GM12878 (cell line): Measurements from ENCODE around the gene AGBL4. TPM values are rescaled to one million over a fixed set of nuclear protein-coding genes. Genes with fewer than 3 reads are reported as not detected.

Source experiments
- ATAC-seq: fragments of 200-7000 bp; cut with Tn5 transposase; 3 replicates; pipeline ENCODE4 v1.9.1; 2020; ENCODE audit warnings: mild to moderate bottlenecking, moderate library complexity
- BruUV-seq: library from RNA; stranded (reverse); fragments of 400-500 nt; replicated peaks from 2 replicates; lab custom pipeline; 2021; lab: Mats Ljungman, UMichigan
- CTCF ChIA-PET: fragments of 300-600 bp; sonication (Branson Sonifier 250); formaldehyde crosslinking; extraction: SDS; loops from one replicate; lab custom pipeline; 2021; ENCODE audit warnings: inconsistent platforms; lab: Yijun Ruan, JAX
- POLR2A ChIA-PET: fragments of 350-600 bp; formaldehyde crosslinking; extraction: SDS; loops from one replicate; lab custom pipeline; 2021; ENCODE audit warnings: inconsistent platforms; lab: Charles Lee
- RAD21 ChIA-PET: fragments of 300-600 bp; sonication (Branson Sonifier 250); formaldehyde crosslinking; loops from one replicate; lab custom pipeline; 2023; ENCODE audit warnings: antibody characterized with exemption; ENCODE audit not compliant: unreplicated experiment; lab: Charles Lee
- SMC1A ChIA-PET: fragments of 300-600 bp; sonication (Branson Sonifier 250); formaldehyde crosslinking; loops from one replicate; lab custom pipeline; 2023; ENCODE audit not compliant: unreplicated experiment, uncharacterized antibody; lab: Charles Lee
- DNase-seq: peaks from one replicate; pipeline ENCODE4 v3.0.0-alpha.2; 2011; ENCODE audit warnings: low read depth, low spot score
- FAIRE-seq: peaks from 3 replicates; lab custom pipeline; 2011; peaks lifted over from hg19 to GRCh38; lab: Jason Lieb, UNC
- H2AFZ ChIP-seq: 2 replicates; pipeline ENCODE4 v1.6.0; 2011; ENCODE audit warnings: low read depth, low read length, control low read depth; ENCODE audit not compliant: control insufficient read depth
- H3K27ac ChIP-seq: 2 replicates; pipeline ENCODE4 v1.5.1; 2011; ENCODE audit warnings: control low read depth; ENCODE audit not compliant: control insufficient read depth, insufficient read depth
- H3K27me3 ChIP-seq, 2 experiments: replicated peaks in 1 of 2; 2 replicates each; pipeline versions ENCODE4 v1.6.0 to v1.6.1; 2011; ENCODE audit warnings: low read length in 1 of 2; ENCODE audit not compliant: control insufficient read depth in 2 of 2, insufficient read depth in 2 of 2
- H3K36me3 ChIP-seq, 2 experiments: 2 replicates each; pipeline ENCODE4 v1.5.1; 2011; ENCODE audit warnings: low read length in 1 of 2; ENCODE audit not compliant: control insufficient read depth in 2 of 2, insufficient read depth in 2 of 2
- H3K4me1 ChIP-seq: 2 replicates; pipeline ENCODE4 v1.6.1; 2011; ENCODE audit warnings: mild to moderate bottlenecking, low read length, moderate library complexity, mixed read lengths; ENCODE audit not compliant: control insufficient read depth, insufficient read depth
- H3K4me2 ChIP-seq: 2 replicates; pipeline ENCODE4 v1.6.0; 2011; ENCODE audit warnings: control low read depth; ENCODE audit not compliant: control insufficient read depth, insufficient read depth
- H3K4me3 ChIP-seq: fragments of 200-600 bp; sonication (generic); 2 replicates; pipeline ENCODE4 v1.5.1; 2016
- H3K79me2 ChIP-seq: 2 replicates; pipeline ENCODE4 v1.6.0; 2011; ENCODE audit warnings: low read length; ENCODE audit not compliant: control insufficient read depth, insufficient read depth
- H3K9ac ChIP-seq: 2 replicates; pipeline ENCODE4 v1.8.0; 2011; ENCODE audit warnings: low read length, control low read depth, mixed read lengths; ENCODE audit not compliant: control insufficient read depth, insufficient read depth
- H3K9me3 ChIP-seq: replicated peaks from 3 replicates; pipeline ENCODE4 v1.5.1; 2011; ENCODE audit warnings: mild to moderate bottlenecking, low read length; ENCODE audit not compliant: control insufficient read depth, insufficient read depth
- H4K20me1 ChIP-seq: 2 replicates; pipeline ENCODE4 v1.6.0; 2011; ENCODE audit not compliant: control insufficient read depth, insufficient read depth
- CBX3 ChIP-seq: fragments of 200-600 bp; sonication (generic); IDR thresholded peaks from 2 replicates; pipeline ENCODE4 v1.6.1; 2016; ENCODE audit warnings: low read depth, borderline replicate concordance
- HDAC6 ChIP-seq: fragments of 200-600 bp; sonication (generic); IDR thresholded peaks from one replicate; pipeline ENCODE4 v1.8.0; 2017; ENCODE audit warnings: antibody characterized with exemption; ENCODE audit not compliant: unreplicated experiment
- PAX8 ChIP-seq: fragments of 450-650 bp; IDR thresholded peaks from 2 replicates; pipeline ENCODE4 v1.6.1; 2017; ENCODE audit warnings: mild to moderate bottlenecking, moderate library complexity
- RB1 ChIP-seq: fragments of 450-650 bp; formaldehyde crosslinking; IDR thresholded peaks from 2 replicates; pipeline ENCODE4 v1.6.1; 2017; ENCODE audit warnings: mild to moderate bottlenecking, borderline replicate concordance
- SIX5 ChIP-seq: IDR thresholded peaks from 2 replicates; pipeline ENCODE4 v1.6.1; 2011; ENCODE audit warnings: mild to moderate bottlenecking, low read depth, low read length, moderate library complexity; ENCODE audit not compliant: severe bottlenecking
- SUZ12 ChIP-seq: fragments of 200-600 bp; sonication (generic); IDR thresholded peaks from one replicate; pipeline ENCODE4 v1.6.1; 2018; ENCODE audit warnings: antibody characterized with exemption, mild to moderate bottlenecking; ENCODE audit not compliant: unreplicated experiment
- TCF12 ChIP-seq: IDR thresholded peaks from 2 replicates; pipeline ENCODE4 v1.6.1; 2011; ENCODE audit warnings: low read depth, mild to moderate bottlenecking, low read length
- ZBED1 ChIP-seq: IDR thresholded peaks from 2 replicates; pipeline ENCODE4 v1.6.1; 2016; ENCODE audit warnings: borderline replicate concordance
- ZNF217 ChIP-seq: fragments of 450-650 bp; IDR thresholded peaks from 2 replicates; pipeline ENCODE4 v1.6.1; 2017; ENCODE audit warnings: antibody characterized with exemption, mild to moderate bottlenecking
- ZSCAN29 ChIP-seq: fragments of 450-650 bp; IDR thresholded peaks from 2 replicates; pipeline ENCODE4 v1.6.1; 2017; ENCODE audit warnings: mild to moderate bottlenecking, moderate library complexity
- WGBS: methylation state at CpG from one replicate; pipeline ENCODE4 v1.1.6; 2016; ENCODE audit warnings: low lambda C conversion rate; ENCODE audit not compliant: insufficient replicate concordance, insufficient coverage; ENCODE audit errors: missing lambda C conversion rate; 5-methylcytosine and 5-hydroxymethylcytosine counted together
- in situ Hi-C: fragments of 300-500 bp; cut with MboI; formaldehyde crosslinking; loops from 9 replicates; pipeline ENCODE4 v1.14.3; 2018; ENCODE audit warnings: mixed read lengths
- intact Hi-C: fragments of 100-400 bp; cut with micrococcal nuclease; formaldehyde crosslinking; loops from one replicate; pipeline ENCODE4 v1.14.2; 2022; ENCODE audit not compliant: unreplicated experiment
- polyA plus RNA-seq, 11 experiments: library from polyadenylated mRNA; depleted of rRNA in 4 of 11; unstranded in 6 of 11; stranded (reverse) in 5 of 11; fragments of >200 nt; fragmentation: Nextera tagmentation in 4 of 11; fragmentation: Illumina TruSeq in 1 of 11; extraction: Ambion mirVana in 4 of 11; extraction: Trizol in 1 of 11; gene quantifications; 1 replicate in 1 of 11; 2 replicates in 10 of 11; pipeline versions ENCODE4 v1.2.1 to v1.2.3, GENCODE V29; 2011 to 2016; ENCODE audit warnings: inconsistent platforms in 2 of 11, missing spikeins in 2 of 11, low read depth in 1 of 11
- total RNA-seq, 4 experiments: library from RNA; depleted of rRNA in 3 of 4; stranded (reverse); fragments of >200 nt in 3 of 4; fragmentation: Illumina TruSeq in 1 of 4; extraction: Trizol in 1 of 4; gene quantifications; 2 replicates each; pipeline versions ENCODE4 v1.2.1 to v1.2.3, GENCODE V29; 2013 to 2021
- TF ChIP-seq, protein P1 (sequence below): IDR thresholded peaks from 2 replicates; pipeline ENCODE4 v1.6.1; 2011; ENCODE audit warnings: borderline replicate concordance, low read depth, mild to moderate bottlenecking, moderate library complexity, low read length; ENCODE audit not compliant: insufficient read depth, poor library complexity, severe bottlenecking
- TF ChIP-seq, protein P2 (sequence below): fragments of 450-650 bp; IDR thresholded peaks from 2 replicates; pipeline ENCODE4 v1.6.1; 2017; ENCODE audit warnings: mild to moderate bottlenecking, moderate library complexity
- TF ChIP-seq, protein P3 (sequence below): IDR thresholded peaks from 2 replicates; pipeline ENCODE4 v1.6.1; 2012; ENCODE audit warnings: low read depth, low read length, improper control_type of control experiment

Gene AGBL4
- total and polyA plus RNA-seq, 10 of the 15 experiments (the other 5 are each of a cell fraction or from before 2014, with no cell fraction given), result 0.31 TPM; not detected in 9

DNA sequence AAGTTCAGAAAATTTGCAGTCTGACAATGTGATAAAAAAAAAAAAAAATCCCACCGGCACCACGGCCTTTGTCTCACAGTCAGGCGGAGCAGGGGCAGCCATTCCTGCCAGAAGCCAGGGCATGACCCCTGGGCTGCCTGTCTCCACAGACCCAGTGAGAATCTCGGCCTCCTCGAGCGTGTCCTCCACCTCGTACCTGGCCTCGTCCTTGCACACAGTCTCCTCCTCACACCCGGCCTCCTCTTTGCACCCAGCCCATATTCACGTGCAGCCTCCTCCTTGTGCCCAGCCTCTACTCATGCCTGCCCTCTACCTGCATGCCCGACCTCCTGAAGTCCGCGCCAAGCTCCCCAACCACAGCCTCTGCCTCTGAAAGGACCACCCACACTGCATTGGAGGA is 182.0 kb downstream of the AGBL4 start:
- Histone ChIP-seq H3K9me3 (no peaks in the 10 kb centered on the region; the same call in 2 of the 3 replicates), H3K27me3 (no peaks in the 10 kb centered on the region), H3K79me2 (no peaks in the 10 kb centered on the region), H2AFZ (no peak overlapping the region), H3K4me1 (no peaks in the 10 kb centered on the region), H4K20me1 (no peaks in the 10 kb centered on the region), H3K4me3 (no peak overlapping the region), H3K36me3 (no peaks in the 10 kb centered on the region), H3K4me2 (no peak overlapping the region), H3K27ac (no peak overlapping the region), H3K9ac (no peak overlapping the region)
- WGBS, result 13% methylated on average over 13 of the region's 13 CpGs
- DNase-seq, result no peak
- no peak for ATAC-seq
- in situ Hi-C loops (no loop called here), intact Hi-C loops (no loop called here)
- POLR2A ChIA-PET, result no interaction called here
- FAIRE-seq, result no peak
- no TSS peak for BruUV-seq
- CTCF ChIA-PET, result no interaction called here
- TF ChIP-seq SUZ12, result no peak
- no peak for TF ChIP-seq CBX3
- no peak for TF ChIP-seq HDAC6
- no peak for TF ChIP-seq ZSCAN29
- TF ChIP-seq ZBED1, result no peak
- no peak for TF ChIP-seq TCF12
- TF ChIP-seq, protein P1, sequence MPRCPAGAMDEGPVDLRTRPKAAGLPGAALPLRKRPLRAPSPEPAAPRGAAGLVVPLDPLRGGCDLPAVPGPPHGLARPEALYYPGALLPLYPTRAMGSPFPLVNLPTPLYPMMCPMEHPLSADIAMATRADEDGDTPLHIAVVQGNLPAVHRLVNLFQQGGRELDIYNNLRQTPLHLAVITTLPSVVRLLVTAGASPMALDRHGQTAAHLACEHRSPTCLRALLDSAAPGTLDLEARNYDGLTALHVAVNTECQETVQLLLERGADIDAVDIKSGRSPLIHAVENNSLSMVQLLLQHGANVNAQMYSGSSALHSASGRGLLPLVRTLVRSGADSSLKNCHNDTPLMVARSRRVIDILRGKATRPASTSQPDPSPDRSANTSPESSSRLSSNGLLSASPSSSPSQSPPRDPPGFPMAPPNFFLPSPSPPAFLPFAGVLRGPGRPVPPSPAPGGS, result no peak
- TF ChIP-seq PAX8, result no peak
- TF ChIP-seq, protein P2, sequence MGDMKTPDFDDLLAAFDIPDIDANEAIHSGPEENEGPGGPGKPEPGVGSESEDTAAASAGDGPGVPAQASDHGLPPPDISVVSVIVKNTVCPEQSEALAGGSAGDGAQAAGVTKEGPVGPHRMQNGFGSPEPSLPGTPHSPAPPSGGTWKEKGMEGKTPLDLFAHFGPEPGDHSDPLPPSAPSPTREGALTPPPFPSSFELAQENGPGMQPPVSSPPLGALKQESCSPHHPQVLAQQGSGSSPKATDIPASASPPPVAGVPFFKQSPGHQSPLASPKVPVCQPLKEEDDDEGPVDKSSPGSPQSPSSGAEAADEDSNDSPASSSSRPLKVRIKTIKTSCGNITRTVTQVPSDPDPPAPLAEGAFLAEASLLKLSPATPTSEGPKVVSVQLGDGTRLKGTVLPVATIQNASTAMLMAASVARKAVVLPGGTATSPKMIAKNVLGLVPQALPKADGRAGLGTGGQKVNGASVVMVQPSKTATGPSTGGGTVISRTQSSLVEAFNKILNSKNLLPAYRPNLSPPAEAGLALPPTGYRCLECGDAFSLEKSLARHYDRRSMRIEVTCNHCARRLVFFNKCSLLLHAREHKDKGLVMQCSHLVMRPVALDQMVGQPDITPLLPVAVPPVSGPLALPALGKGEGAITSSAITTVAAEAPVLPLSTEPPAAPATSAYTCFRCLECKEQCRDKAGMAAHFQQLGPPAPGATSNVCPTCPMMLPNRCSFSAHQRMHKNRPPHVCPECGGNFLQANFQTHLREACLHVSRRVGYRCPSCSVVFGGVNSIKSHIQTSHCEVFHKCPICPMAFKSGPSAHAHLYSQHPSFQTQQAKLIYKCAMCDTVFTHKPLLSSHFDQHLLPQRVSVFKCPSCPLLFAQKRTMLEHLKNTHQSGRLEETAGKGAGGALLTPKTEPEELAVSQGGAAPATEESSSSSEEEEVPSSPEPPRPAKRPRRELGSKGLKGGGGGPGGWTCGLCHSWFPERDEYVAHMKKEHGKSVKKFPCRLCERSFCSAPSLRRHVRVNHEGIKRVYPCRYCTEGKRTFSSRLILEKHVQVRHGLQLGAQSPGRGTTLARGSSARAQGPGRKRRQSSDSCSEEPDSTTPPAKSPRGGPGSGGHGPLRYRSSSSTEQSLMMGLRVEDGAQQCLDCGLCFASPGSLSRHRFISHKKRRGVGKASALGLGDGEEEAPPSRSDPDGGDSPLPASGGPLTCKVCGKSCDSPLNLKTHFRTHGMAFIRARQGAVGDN, result no peak
- TF ChIP-seq RB1, result no peak
- TF ChIP-seq, protein P3, sequence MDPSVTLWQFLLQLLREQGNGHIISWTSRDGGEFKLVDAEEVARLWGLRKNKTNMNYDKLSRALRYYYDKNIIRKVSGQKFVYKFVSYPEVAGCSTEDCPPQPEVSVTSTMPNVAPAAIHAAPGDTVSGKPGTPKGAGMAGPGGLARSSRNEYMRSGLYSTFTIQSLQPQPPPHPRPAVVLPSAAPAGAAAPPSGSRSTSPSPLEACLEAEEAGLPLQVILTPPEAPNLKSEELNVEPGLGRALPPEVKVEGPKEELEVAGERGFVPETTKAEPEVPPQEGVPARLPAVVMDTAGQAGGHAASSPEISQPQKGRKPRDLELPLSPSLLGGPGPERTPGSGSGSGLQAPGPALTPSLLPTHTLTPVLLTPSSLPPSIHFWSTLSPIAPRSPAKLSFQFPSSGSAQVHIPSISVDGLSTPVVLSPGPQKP, result no peak
- no peak for TF ChIP-seq ZNF217
- TF ChIP-seq SIX5, result no peak
- SMC1A ChIA-PET, result no interaction called here
- RAD21 ChIA-PET, result no interaction called here
